Fibroblast of the aortic adventitia (primary cell): Measurements from ENCODE around the gene KCTD6. TPM values are rescaled to one million over a fixed set of nuclear protein-coding genes. Genes with fewer than 3 reads are reported as not detected.

Experiments
- DNase-seq: peaks from one replicate; pipeline ENCODE4 v3.0.0-alpha.2; 2010; ENCODE audit warnings: low read depth
- H3K4me3 ChIP-seq: 2 replicates; pipeline ENCODE4 v1.5.1; 2011; ENCODE audit warnings: low read depth, mild to moderate bottlenecking, control low read depth, low read length, moderate library complexity
- CTCF ChIP-seq: IDR thresholded peaks from 2 replicates; pipeline ENCODE4 v1.5.1; 2011; ENCODE audit warnings: mild to moderate bottlenecking, low read length, control low read depth, inconsistent platforms; ENCODE audit not compliant: insufficient read depth
- total RNA-seq: library from RNA; depleted of rRNA; stranded (reverse); fragments of >200 nt; gene quantifications from 2 replicates; pipeline ENCODE4 v1.2.3, GENCODE V29; 2012; ENCODE audit warnings: low replicate concordance

Gene KCTD6
- total RNA-seq = 17.8 and 17.9 TPM in 2 replicates

GRCh38 chr3:58491506-58492402, at the start of gene KCTD6:
Gene KCTD6 (plus strand): TSS chr3:58492096. CDS start chr3:58498756, 6,660 bp downstream.
- DNase-seq = peak; percentile 90

GRCh38 chr3:58452176-58452575, 39.7 kb upstream of the KCTD6 start:
- DNase-seq = no peak
- no peak overlapping the region for H3K4me3 ChIP-seq
- TF ChIP-seq CTCF = no peak

More at GRCh38 chr3:58491506-58492402, at the start of gene KCTD6:
- peak within 1 kb of the TSS; percentile 90 for H3K4me3 ChIP-seq
- TF ChIP-seq CTCF = peak; percentile 58

- H3K4me3 ChIP-seq = no peak overlapping the region
- DNase-seq = no peak
- TF ChIP-seq CTCF = no peak
Observed at GRCh38 chr3:58459160-58459559, 32.7 kb upstream of the KCTD6 start.

- no peak for DNase-seq
- H3K4me3 ChIP-seq = no peak overlapping the region
Observed at GRCh38 chr3:58462829-58463180, 29.1 kb upstream of the KCTD6 start.

GRCh38 chr3:58463181-58463941, 28.5 kb upstream of the KCTD6 start:
- peak; percentile 87 for TF ChIP-seq CTCF
- DNase-seq = peak; percentile 84
- H3K4me3 ChIP-seq = no peak overlapping the region

More at GRCh38 chr3:58462829-58463180, 29.1 kb upstream of the KCTD6 start:
- no peak for TF ChIP-seq CTCF

- H3K4me3 ChIP-seq = no peak overlapping the region
- DNase-seq = no peak
- no peak for TF ChIP-seq CTCF
Observed at GRCh38 chr3:58463942-58464271, 28.0 kb upstream of the KCTD6 start.
